Mammary epithelial cell (primary cell): Measurements from ENCODE around the gene KCTD15.

Experiments used
- EZH2 ChIP-seq: IDR thresholded peaks from 2 replicates; pipeline ENCODE4 v1.6.1; 2012; ENCODE audit warnings: low read length, inconsistent platforms, borderline replicate concordance
- TF ChIP-seq, protein P1 (sequence below), 2 donors: IDR thresholded peaks in 1 of 2; conservative IDR thresholded peaks in 1 of 2; 2 replicates each; pipeline ENCODE4 v1.5.1; 2011 to 2012; ENCODE audit warnings: inconsistent platforms in 2 of 2, low read length in 2 of 2, mild to moderate bottlenecking in 2 of 2, control low read depth in 1 of 2, low read depth in 1 of 2; ENCODE audit not compliant: insufficient read depth in 1 of 2; ENCODE audit errors: extremely low read depth in 1 of 2

GRCh38 chr19:33830264-33830663 lies 33.6 kb downstream of the KCTD15 start:
- TF ChIP-seq, protein P1, sequence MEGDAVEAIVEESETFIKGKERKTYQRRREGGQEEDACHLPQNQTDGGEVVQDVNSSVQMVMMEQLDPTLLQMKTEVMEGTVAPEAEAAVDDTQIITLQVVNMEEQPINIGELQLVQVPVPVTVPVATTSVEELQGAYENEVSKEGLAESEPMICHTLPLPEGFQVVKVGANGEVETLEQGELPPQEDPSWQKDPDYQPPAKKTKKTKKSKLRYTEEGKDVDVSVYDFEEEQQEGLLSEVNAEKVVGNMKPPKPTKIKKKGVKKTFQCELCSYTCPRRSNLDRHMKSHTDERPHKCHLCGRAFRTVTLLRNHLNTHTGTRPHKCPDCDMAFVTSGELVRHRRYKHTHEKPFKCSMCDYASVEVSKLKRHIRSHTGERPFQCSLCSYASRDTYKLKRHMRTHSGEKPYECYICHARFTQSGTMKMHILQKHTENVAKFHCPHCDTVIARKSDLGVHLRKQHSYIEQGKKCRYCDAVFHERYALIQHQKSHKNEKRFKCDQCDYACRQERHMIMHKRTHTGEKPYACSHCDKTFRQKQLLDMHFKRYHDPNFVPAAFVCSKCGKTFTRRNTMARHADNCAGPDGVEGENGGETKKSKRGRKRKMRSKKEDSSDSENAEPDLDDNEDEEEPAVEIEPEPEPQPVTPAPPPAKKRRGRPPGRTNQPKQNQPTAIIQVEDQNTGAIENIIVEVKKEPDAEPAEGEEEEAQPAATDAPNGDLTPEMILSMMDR (conservative IDR thresholded peaks at IDR 0.05 in 1 of 2, IDR thresholded peaks at IDR 0.05 in 1 of 2; ENCODE audit: extremely low read depth in 1 of 2, insufficient read depth in 1 of 2, low read depth in 1 of 2, low read length in 2 of 2), result no peak
- TF ChIP-seq EZH2, result no peak
